Pons (tissue), 1 donor: ENCODE results near the gene CEP104.

ENCODE experiments used
- DNase-seq: peaks from one replicate; pipeline ENCODE4 v3.0.0-alpha.2; 2016; ENCODE audit warnings: low spot score

The CEP104 gene

GRCh38 chr1:3777647-3778589 lies 79.1 kb downstream of the CEP104 start:
- no peak for DNase-seq

- no peak for DNase-seq
These were observed 79.9 kb downstream of the CEP104 start for GRCh38 chr1:3777078-3777547.

GRCh38 chr1:3776231-3776961 lies 80.6 kb downstream of the CEP104 start:
- no peak for DNase-seq

- peak; percentile 64 for DNase-seq
These were observed 81.4 kb downstream of the CEP104 start for GRCh38 chr1:3775490-3776230.

GRCh38 chr1:3774946-3775489 lies 82.0 kb downstream of the CEP104 start:
- no peak for DNase-seq

GRCh38 chr1:3774276-3774945 lies 82.6 kb downstream of the CEP104 start:
- peak; percentile 50 for DNase-seq

- no peak for DNase-seq
These were observed 83.3 kb downstream of the CEP104 start for GRCh38 chr1:3773572-3774275.

- DNase-seq, result peak; percentile 32
These were observed 84.1 kb downstream of the CEP104 start, which contains the start of gene SMIM1 for GRCh38 chr1:3772715-3773571. TSS of gene SMIM1 (plus strand) at chr1:3772749. CDS start at chr1:3775374, 2,625 bp downstream.

- DNase-seq, result peak; percentile 45
These were observed 84.8 kb downstream of the CEP104 start for GRCh38 chr1:3772027-3772714.

- no peak for DNase-seq
These were observed 85.6 kb downstream of the CEP104 start for GRCh38 chr1:3771108-3772026.

- DNase-seq, result no peak
These were observed 86.8 kb downstream of the CEP104 start for GRCh38 chr1:3770047-3770765.

- no peak for DNase-seq
These were observed 88.1 kb downstream of the CEP104 start for GRCh38 chr1:3768811-3769390.

- no peak for DNase-seq
These were observed 89.6 kb downstream of the CEP104 start for GRCh38 chr1:3767328-3767925.

- DNase-seq, result no peak
These were observed 93.5 kb downstream of the CEP104 start for GRCh38 chr1:3763351-3764125.

GRCh38 chr1:3762873-3763228 lies 94.2 kb downstream of the CEP104 start:
- no peak for DNase-seq
